Esophagus squamous epithelium (tissue), 5 donors: ENCODE measurements around the gene DSCAML1. TPM values are rescaled to one million over a fixed set of nuclear protein-coding genes. Genes with fewer than 3 reads are reported as not detected.

ENCODE experiments used
- DNase-seq: peaks from one replicate; lab custom pipeline; 2025; lab: John Stamatoyannopoulos, UW
- H3K27ac ChIP-seq, 4 donors: fragments of 200-600 bp; sonication (generic); one replicate each; pipeline ENCODE4 v1.5.1; 2016 to 2019; ENCODE audit warnings: mild to moderate bottlenecking in 1 of 4
- H3K27me3 ChIP-seq, 4 donors: fragments of 200-600 bp; sonication (generic); 1 replicate in 3 of 4; 2 replicates in 1 of 4; pipeline versions ENCODE4 v1.5.1 to v1.6.0; 2017 to 2021; ENCODE audit warnings: antibody characterized with exemption in 1 of 4
- H3K36me3 ChIP-seq, 3 donors: fragments of 200-600 bp; sonication (generic); one replicate each; pipeline ENCODE4 v1.5.1; 2016 to 2019
- H3K4me1 ChIP-seq, 3 donors: fragments of 200-600 bp; sonication (generic); one replicate each; pipeline ENCODE4 v1.5.1; 2017 to 2019
- H3K4me3 ChIP-seq, 4 donors: fragments of 200-600 bp; sonication (generic); 1 replicate in 3 of 4; 2 replicates in 1 of 4; pipeline ENCODE4 v1.5.1; 2016 to 2019; ENCODE audit warnings: mild to moderate bottlenecking in 2 of 4, moderate library complexity in 1 of 4
- H3K9me3 ChIP-seq, 3 donors: fragments of 200-600 bp; sonication (generic); one replicate each; pipeline ENCODE4 v1.5.1; 2016 to 2019
- POLR2A ChIP-seq, 4 donors: fragments of 450-650 bp; IDR thresholded peaks; one replicate each; pipeline ENCODE4 v1.6.1; 2017; ENCODE audit warnings: antibody characterized with exemption in 4 of 4, mild to moderate bottlenecking in 4 of 4, moderate library complexity in 3 of 4
- WGBS, 2 donors: methylation state at CpG; one replicate each; pipeline ENCODE4 v1.1.5; 2018; 5-methylcytosine and 5-hydroxymethylcytosine counted together
- intact Hi-C: fragments of 100-400 bp; cut with DNase I; formaldehyde crosslinking; loops from one replicate; pipeline ENCODE4 v1.15.0; 2022
- total RNA-seq, 4 donors: library from RNA; depleted of rRNA; stranded (reverse); fragments of >200 nt; gene quantifications; one replicate each; pipeline ENCODE4 v1.1.0, GENCODE V29; 2016
- TF ChIP-seq, protein P1 (sequence below), 6 experiments: fragments of 450-650 bp in 4 of 6; fragments of 200-600 bp in 2 of 6; sonication (generic) in 2 of 6; IDR thresholded peaks; one replicate each; pipeline ENCODE4 v1.5.1; 2016 to 2019; ENCODE audit warnings: antibody characterized with exemption in 6 of 6, mild to moderate bottlenecking in 4 of 6, moderate library complexity in 4 of 6
- donor health status: DM: yes; HTN: yes; CAD: no.

The DSCAML1 gene
- total RNA-seq, 4 donors from 2014 or later = 0.04 to 0.19 TPM; not detected in 2

DNA sequence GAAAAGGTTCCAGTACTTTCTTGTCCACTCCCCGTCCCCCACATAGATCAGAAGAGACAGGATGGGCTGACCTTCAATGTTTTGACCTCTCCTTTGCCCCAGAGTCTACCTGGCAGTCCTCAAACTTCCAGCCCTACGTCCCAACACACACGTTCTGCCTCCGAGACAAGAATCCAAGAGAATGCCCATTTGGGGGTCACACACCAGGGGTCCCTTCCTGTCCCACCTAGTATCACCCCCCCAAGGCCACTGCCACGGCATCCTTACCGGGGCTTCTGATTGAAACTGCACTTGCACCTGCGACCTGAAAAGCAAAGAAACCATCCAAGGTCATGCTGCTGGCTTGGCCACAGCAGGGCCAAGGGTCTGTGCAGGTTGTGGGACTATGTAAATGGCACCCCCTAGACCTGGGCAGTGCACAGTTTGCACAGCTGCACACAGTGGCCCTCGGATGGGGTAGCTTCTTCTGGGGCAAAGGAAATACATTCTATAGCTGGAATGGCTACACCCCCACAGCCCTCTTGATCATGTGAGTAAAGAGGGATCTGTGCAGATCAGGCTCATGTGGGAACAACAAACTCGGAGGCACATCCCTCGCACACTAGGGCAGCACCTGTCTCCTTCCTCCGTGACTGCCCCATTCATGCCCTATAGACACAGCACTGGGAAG lies 44.0 kb upstream of the DSCAML1 start:
- intact Hi-C loops = loop anchor here (5.0 kb wide), 1 partner anchor 211 kb away; no protein-coding TSS in a partner anchor
- TF ChIP-seq, protein P1, sequence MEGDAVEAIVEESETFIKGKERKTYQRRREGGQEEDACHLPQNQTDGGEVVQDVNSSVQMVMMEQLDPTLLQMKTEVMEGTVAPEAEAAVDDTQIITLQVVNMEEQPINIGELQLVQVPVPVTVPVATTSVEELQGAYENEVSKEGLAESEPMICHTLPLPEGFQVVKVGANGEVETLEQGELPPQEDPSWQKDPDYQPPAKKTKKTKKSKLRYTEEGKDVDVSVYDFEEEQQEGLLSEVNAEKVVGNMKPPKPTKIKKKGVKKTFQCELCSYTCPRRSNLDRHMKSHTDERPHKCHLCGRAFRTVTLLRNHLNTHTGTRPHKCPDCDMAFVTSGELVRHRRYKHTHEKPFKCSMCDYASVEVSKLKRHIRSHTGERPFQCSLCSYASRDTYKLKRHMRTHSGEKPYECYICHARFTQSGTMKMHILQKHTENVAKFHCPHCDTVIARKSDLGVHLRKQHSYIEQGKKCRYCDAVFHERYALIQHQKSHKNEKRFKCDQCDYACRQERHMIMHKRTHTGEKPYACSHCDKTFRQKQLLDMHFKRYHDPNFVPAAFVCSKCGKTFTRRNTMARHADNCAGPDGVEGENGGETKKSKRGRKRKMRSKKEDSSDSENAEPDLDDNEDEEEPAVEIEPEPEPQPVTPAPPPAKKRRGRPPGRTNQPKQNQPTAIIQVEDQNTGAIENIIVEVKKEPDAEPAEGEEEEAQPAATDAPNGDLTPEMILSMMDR (IDR thresholded peaks at IDR 0.05) = no peak
- TF ChIP-seq POLR2A (IDR thresholded peaks at IDR 0.05) = no peak
- no peaks in the 10 kb centered on the region for H3K9me3 ChIP-seq
- no peak overlapping the region for H3K27ac ChIP-seq
- DNase-seq = no peak
- peaks cover 0 to 38% (median 0%) of the 10 kb centered on the region in 4 donors for H3K27me3 ChIP-seq
- H3K36me3 ChIP-seq = no peaks in the 10 kb centered on the region
- H3K4me3 ChIP-seq = no peak overlapping the region
- H3K4me1 ChIP-seq = peaks cover 0 to 6% (median 0%) of the 10 kb centered on the region in 3 donors
- WGBS, 2 donors = 75 to 78% methylated on average over 6 to 8 of the region's 11 CpGs

DNA sequence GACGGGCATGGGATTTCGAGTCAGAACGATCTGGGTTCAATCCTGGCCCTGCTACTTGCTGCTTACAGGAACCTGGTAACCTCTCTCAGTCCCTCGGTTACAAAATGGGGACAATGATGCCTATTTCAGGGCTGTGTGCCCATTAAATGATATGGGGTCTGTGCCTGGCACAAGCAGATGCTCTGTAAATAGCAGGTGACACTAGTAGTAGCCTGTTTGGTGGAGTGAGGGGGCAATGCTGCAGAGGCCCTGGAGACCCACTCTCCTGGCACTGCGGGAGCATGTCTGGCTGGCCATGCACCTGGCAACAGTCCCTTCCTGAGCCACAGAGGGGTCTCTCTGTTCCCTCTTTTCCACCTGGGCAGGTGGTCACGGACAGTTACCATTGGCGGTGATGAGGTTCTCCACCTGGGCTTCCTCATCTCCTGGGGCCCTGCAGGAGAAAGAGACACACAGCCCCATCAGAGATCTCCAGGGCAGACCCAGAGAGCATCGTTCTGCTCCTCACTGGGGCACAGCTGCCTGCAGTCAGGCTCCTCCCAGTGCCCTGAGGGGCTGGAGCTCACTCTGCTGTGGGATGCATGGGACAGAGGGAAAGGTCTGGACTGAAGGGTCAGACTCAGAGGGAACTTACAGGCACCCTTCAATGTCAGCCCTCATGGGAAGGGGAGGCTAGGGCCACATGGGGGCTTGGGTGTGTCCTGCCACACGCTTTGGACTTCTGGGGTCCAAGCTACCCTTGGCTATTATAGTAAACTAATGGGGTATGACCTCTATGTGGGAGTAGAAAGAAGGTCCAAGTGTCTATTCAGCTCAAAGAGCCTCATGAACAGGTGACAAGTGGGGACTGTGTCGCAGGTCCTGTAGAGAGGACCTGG lies 43.2 kb upstream of the DSCAML1 start:
- WGBS, 2 donors = 81 to 100% methylated on average over 1 to 6 of the region's 10 CpGs
- Histone ChIP-seq H3K4me3 (no peak overlapping the region), H3K36me3 (no peaks in the 10 kb centered on the region), H3K27ac (no peak overlapping the region), H3K27me3 (peaks cover 0 to 38% (median 0%) of the 10 kb centered on the region in 4 donors), H3K9me3 (no peaks in the 10 kb centered on the region), H3K4me1 (peaks cover 0 to 6% (median 0%) of the 10 kb centered on the region in 3 donors)
- no peak for DNase-seq
- TF ChIP-seq POLR2A (IDR thresholded peaks at IDR 0.05) = no peak
- TF ChIP-seq, protein P1 (IDR thresholded peaks at IDR 0.05) = no peak
- intact Hi-C loops = loop anchor here (5.0 kb wide), 1 partner anchor 212 kb away; no protein-coding TSS in a partner anchor

DNA sequence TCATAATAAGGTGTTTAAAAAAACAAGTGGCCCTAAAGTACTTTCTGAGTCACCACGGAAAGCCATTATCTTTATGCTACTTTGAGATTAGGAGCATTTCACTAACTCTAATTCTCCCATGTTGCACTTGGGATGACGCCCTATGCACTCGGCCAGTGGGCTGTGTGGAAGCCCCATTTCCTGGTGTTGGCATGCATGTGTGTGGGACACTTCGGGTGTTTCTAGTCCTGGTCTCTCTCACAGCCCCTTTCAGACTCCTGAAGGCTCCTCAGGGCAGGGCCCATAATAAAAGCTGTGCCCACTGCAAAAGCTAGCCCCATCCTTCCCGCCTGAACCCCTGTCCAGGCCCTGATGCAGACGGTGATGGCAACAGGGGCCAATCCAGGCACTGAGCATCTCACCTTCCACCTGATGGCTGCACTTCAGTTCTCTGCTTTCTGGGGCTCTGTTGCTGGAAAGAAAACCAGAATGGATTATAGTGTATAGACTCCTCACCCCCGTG lies 42.4 kb upstream of the DSCAML1 start:
- peaks cover 0 to 42% (median 0%) of the 10 kb centered on the region in 4 donors for H3K27me3 ChIP-seq
- DNase-seq = no peak
- TF ChIP-seq POLR2A (IDR thresholded peaks at IDR 0.05) = no peak
- TF ChIP-seq, protein P1 (IDR thresholded peaks at IDR 0.05) = no peak
- 60 to 72% methylated on average over 4 to 6 of the region's 7 CpGs for WGBS, 2 donors
- H3K36me3 ChIP-seq = no peaks in the 10 kb centered on the region
- no peak overlapping the region for H3K4me3 ChIP-seq
- H3K9me3 ChIP-seq = no peaks in the 10 kb centered on the region
- H3K27ac ChIP-seq = no peak overlapping the region
- peaks cover 0 to 6% (median 0%) of the 10 kb centered on the region in 3 donors for H3K4me1 ChIP-seq
- intact Hi-C loops = no loop called here

DNA sequence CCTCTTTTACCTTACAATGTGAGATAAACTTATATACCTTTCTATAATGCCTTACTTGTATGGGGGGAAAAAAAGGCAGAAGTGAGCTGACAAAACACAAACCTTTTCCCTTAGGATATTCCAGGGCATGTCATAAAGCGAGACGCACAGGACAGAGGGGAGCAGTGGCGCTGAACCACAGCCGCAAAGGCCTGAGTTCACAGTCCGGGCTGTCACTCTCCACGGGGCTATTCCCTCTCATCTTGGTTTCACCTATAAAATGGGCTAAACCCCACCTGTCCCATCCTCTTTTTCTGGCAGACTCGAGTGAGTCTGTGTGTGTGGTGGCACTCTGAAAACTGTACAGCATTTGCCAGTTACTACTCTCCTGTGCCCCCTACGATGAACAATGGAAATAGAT lies 41.9 kb upstream of the DSCAML1 start:
- Histone ChIP-seq H3K27me3 (peaks cover 0 to 42% (median 0%) of the 10 kb centered on the region in 4 donors), H3K9me3 (no peaks in the 10 kb centered on the region), H3K27ac (no peak overlapping the region), H3K36me3 (no peaks in the 10 kb centered on the region), H3K4me1 (peaks cover 0 to 6% (median 0%) of the 10 kb centered on the region in 3 donors), H3K4me3 (no peak overlapping the region)
- WGBS, 2 donors = 68 to 72% methylated on average over 8 of the region's 8 CpGs
- TF ChIP-seq POLR2A (IDR thresholded peaks at IDR 0.05) = no peak
- TF ChIP-seq, protein P1 (IDR thresholded peaks at IDR 0.05) = no peak
- DNase-seq = no peak
- intact Hi-C loops = no loop called here
